CD14-positive monocyte (primary cell): Measurements from ENCODE around the gene GARNL3. TPM values are rescaled to one million over a fixed set of nuclear protein-coding genes. Genes with fewer than 3 reads are reported as not detected.
A peak's percentile ranks its signal among the peaks of the same experiment; 100 is the strongest.

Experiments
- DNase-seq, 3 donors: peaks; one replicate each; pipeline ENCODE4 v3.0.0-alpha.2; 2011 to 2022
- H2AFZ ChIP-seq: 2 replicates; pipeline ENCODE4 v1.6.0; 2012; ENCODE audit warnings: mild to moderate bottlenecking, low read depth, low read length, inconsistent platforms; ENCODE audit not compliant: insufficient read depth, poor library complexity, severe bottlenecking
- H3K27ac ChIP-seq, 2 donors: 1 replicate in 1 of 2; 2 replicates in 1 of 2; pipeline ENCODE4 v1.5.1; 2012 to 2013; ENCODE audit warnings: low read length in 2 of 2, control low read depth in 1 of 2, inconsistent platforms in 1 of 2, low read depth in 1 of 2, mild to moderate bottlenecking in 1 of 2
- H3K27me3 ChIP-seq, 2 donors: one replicate each; pipeline versions ENCODE4 v1.6.0 to v1.6.1; 2011 to 2013; ENCODE audit warnings: low read length in 2 of 2; ENCODE audit not compliant: control insufficient read depth in 2 of 2, insufficient read depth in 2 of 2
- H3K36me3 ChIP-seq, 2 donors: replicated peaks in 1 of 2; 1 replicate in 1 of 2; 2 replicates in 1 of 2; pipeline versions ENCODE4 v1.5.1 to v1.6.1; 2012 to 2013; ENCODE audit warnings: low read length in 2 of 2, control low read depth in 1 of 2, inconsistent platforms in 1 of 2, mild to moderate bottlenecking in 1 of 2; ENCODE audit not compliant: insufficient read depth in 2 of 2, control insufficient read depth in 1 of 2
- H3K4me1 ChIP-seq, 2 donors: 1 replicate in 1 of 2; 2 replicates in 1 of 2; pipeline versions ENCODE4 v1.5.1 to v1.6.1; 2012 to 2013; ENCODE audit warnings: low read length in 2 of 2, control low read depth in 1 of 2, inconsistent platforms in 1 of 2, mild to moderate bottlenecking in 1 of 2, moderate library complexity in 1 of 2; ENCODE audit not compliant: insufficient read depth in 2 of 2, control insufficient read depth in 1 of 2
- H3K4me2 ChIP-seq: replicated peaks from 2 replicates; pipeline ENCODE3; 2012; ENCODE audit warnings: low read length, moderate library complexity, mild to moderate bottlenecking; ENCODE audit not compliant: poor library complexity, severe bottlenecking; ENCODE audit errors: extremely low read depth
- H3K4me3 ChIP-seq, 3 experiments: fragments of 200-600 bp in 1 of 3; sonication (generic) in 1 of 3; replicated peaks in 1 of 3; 1 replicate in 2 of 3; 2 replicates in 1 of 3; pipeline ENCODE4 v1.5.1; 2011 to 2013; ENCODE audit warnings: low read length in 3 of 3, mild to moderate bottlenecking in 3 of 3, control low read depth in 2 of 3, low read depth in 2 of 3, inconsistent platforms in 1 of 3, moderate library complexity in 1 of 3
- H3K79me2 ChIP-seq: 2 replicates; pipeline ENCODE4 v1.6.0; 2012; ENCODE audit warnings: mild to moderate bottlenecking, control low read depth, inconsistent platforms, low read length, moderate library complexity; ENCODE audit not compliant: insufficient read depth
- H3K9ac ChIP-seq: 2 replicates; pipeline ENCODE4 v1.6.0; 2017; ENCODE audit warnings: low read length, mild to moderate bottlenecking; ENCODE audit not compliant: insufficient read depth, poor library complexity, severe bottlenecking
- H3K9me3 ChIP-seq, 2 donors: replicated peaks in 1 of 2; 1 replicate in 1 of 2; 2 replicates in 1 of 2; pipeline versions ENCODE4 v1.5.1 to v1.6.1; 2012 to 2013; ENCODE audit warnings: low read length in 2 of 2, control low read depth in 1 of 2; ENCODE audit not compliant: control insufficient read depth in 1 of 2, insufficient read depth in 1 of 2
- H4K20me1 ChIP-seq: 2 replicates; pipeline ENCODE4 v1.6.0; 2012; ENCODE audit warnings: mild to moderate bottlenecking, low read length, control low read depth, moderate library complexity; ENCODE audit not compliant: insufficient read depth
- H3K27ac Mint-ChIP-seq, 7 donors: one replicate each; pipeline ENCODE4 v1.8.0; 2020; ENCODE audit warnings: mild to moderate bottlenecking in 7 of 7, mixed read lengths in 7 of 7, moderate library complexity in 6 of 7, inconsistent platforms in 2 of 7
- H3K27me3 Mint-ChIP-seq, 3 donors: one replicate each; pipeline ENCODE4 v1.8.0; 2021 to 2022; ENCODE audit warnings: low read depth in 3 of 3, mild to moderate bottlenecking in 3 of 3, mixed read lengths in 3 of 3, moderate library complexity in 3 of 3, inconsistent platforms in 1 of 3
- H3K36me3 Mint-ChIP-seq, 2 donors: one replicate each; pipeline ENCODE4 v1.8.0; 2020; ENCODE audit warnings: mixed read lengths in 2 of 2, inconsistent platforms in 1 of 2, mild to moderate bottlenecking in 1 of 2
- H3K4me1 Mint-ChIP-seq: one replicate; pipeline ENCODE4 v1.8.0; 2020; ENCODE audit warnings: mild to moderate bottlenecking, mixed read lengths
- H3K4me3 Mint-ChIP-seq, 2 donors: one replicate each; pipeline ENCODE4 v1.8.0; 2020; ENCODE audit warnings: mild to moderate bottlenecking in 2 of 2, mixed read lengths in 2 of 2, moderate library complexity in 1 of 2
- H3K9me3 Mint-ChIP-seq, 7 donors: one replicate each; pipeline ENCODE4 v1.8.0; 2020 to 2022; ENCODE audit warnings: mixed read lengths in 7 of 7, mild to moderate bottlenecking in 6 of 7, moderate library complexity in 6 of 7, inconsistent platforms in 2 of 7
- WGBS: methylation state at CpG from one replicate; pipeline ENCODE4 v1.1.5; 2013; ENCODE audit warnings: missing lambda C conversion rate; ENCODE audit not compliant: insufficient coverage; 5-methylcytosine and 5-hydroxymethylcytosine counted together
- intact Hi-C, 2 donors: fragments of 100-400 bp; cut with micrococcal nuclease; formaldehyde crosslinking; loops; one replicate each; pipeline versions ENCODE4 v1.15.0 to v1.15.1; 2023
- polyA plus RNA-seq, 3 donors: library from polyadenylated mRNA; depleted of rRNA in 1 of 3; unstranded in 2 of 3; stranded (reverse) in 1 of 3; fragments of 300-500 nt in 2 of 3; fragments of >200 nt in 1 of 3; fragmentation: Illumina TruSeq in 2 of 3; gene quantifications; 1 replicate in 2 of 3; 2 replicates in 1 of 3; pipeline ENCODE4 v1.2.3, GENCODE V29; 2012 to 2021
- TF ChIP-seq, protein P1 (sequence below): fragments of 200-600 bp; IDR thresholded peaks from one replicate; pipeline ENCODE4 v1.8.0; 2022; ENCODE audit warnings: antibody characterized with exemption, mild to moderate bottlenecking

Gene GARNL3
- polyA plus RNA-seq, 3 donors = 0.39 to 1.5 (median 0.94) TPM

GRCh38 chr9:127423476-127423933 lies 158.9 kb downstream of the GARNL3 start:
- intact Hi-C loops = no loop called here
- Mint-ChIP-seq H3K4me1 (peaks cover 45% of the 10 kb centered on the region), H3K27ac (peak overlapping the region; percentile 92 to 98 (median 96)), H3K36me3 (peaks cover 10 to 16% of the 10 kb centered on the region in 2 donors), H3K9me3 (no peaks in the 10 kb centered on the region), H3K27me3 (peaks cover 0 to 2% (median 2%) of the 10 kb centered on the region in 3 donors), H3K4me3 (peak overlapping the region; percentile 96 to 99)
- no peaks in the 10 kb centered on the region for H3K9me3 ChIP-seq
- peak overlapping the region; percentile 75 to 83 for H3K27ac ChIP-seq
- peak overlapping the region; percentile 85 for H3K4me2 ChIP-seq
- WGBS = 0% methylated on average over 4 of the region's 9 CpGs
- H3K4me3 ChIP-seq = peak overlapping the region; percentile 71 to 88 (median 79)
- peak in 2 of 3 donors; percentile 3 to 26 for DNase-seq
- no peaks in the 10 kb centered on the region for H4K20me1 ChIP-seq
- H2AFZ ChIP-seq = peak overlapping the region; percentile 94
- H3K9ac ChIP-seq = peak overlapping the region; percentile 82
- peaks cover 2 to 10% of the 10 kb centered on the region in 2 donors for H3K36me3 ChIP-seq
- peaks cover 62% of the 10 kb centered on the region for H3K79me2 ChIP-seq
- no peaks in the 10 kb centered on the region for H3K27me3 ChIP-seq
- H3K4me1 ChIP-seq = peaks cover 31 to 35% of the 10 kb centered on the region in 2 donors
- TF ChIP-seq, protein P1, sequence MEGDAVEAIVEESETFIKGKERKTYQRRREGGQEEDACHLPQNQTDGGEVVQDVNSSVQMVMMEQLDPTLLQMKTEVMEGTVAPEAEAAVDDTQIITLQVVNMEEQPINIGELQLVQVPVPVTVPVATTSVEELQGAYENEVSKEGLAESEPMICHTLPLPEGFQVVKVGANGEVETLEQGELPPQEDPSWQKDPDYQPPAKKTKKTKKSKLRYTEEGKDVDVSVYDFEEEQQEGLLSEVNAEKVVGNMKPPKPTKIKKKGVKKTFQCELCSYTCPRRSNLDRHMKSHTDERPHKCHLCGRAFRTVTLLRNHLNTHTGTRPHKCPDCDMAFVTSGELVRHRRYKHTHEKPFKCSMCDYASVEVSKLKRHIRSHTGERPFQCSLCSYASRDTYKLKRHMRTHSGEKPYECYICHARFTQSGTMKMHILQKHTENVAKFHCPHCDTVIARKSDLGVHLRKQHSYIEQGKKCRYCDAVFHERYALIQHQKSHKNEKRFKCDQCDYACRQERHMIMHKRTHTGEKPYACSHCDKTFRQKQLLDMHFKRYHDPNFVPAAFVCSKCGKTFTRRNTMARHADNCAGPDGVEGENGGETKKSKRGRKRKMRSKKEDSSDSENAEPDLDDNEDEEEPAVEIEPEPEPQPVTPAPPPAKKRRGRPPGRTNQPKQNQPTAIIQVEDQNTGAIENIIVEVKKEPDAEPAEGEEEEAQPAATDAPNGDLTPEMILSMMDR = no peak

DNA sequence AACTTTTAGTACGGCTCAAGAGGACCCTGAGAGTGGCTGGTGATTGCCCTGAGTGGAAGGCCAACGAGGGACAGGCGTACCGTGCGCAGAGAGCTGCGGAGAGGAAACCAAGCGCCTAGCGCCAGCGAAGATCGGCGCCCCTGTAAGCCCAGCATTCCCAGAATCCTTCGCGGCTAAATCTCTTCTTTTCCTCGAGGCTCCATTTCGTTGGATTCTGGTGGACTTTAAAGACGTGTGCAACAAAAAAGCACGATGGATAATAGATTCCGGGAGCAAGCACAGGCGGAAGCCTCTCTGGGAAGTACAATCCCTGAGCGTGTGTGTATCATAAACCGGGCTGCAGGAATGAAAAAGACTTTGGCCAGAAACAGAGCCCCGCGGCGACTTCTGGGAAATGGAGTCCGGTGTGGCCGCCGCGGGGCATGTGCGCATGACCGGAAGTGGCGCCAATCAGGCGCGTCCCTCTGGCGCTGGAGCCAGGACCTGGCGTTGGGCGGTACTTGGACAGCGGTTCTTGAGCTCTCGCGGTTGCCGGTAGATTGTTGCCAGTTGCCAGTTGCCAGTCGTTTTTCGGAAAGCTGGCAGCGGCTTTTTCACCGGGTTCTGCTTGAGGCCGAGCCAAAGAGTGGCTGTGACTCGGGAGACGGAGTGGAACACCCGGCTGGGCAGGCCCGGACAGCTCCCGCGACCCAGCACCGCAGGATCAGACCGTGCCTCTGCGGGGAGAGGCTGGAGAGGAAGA lies 159.5 kb downstream of the GARNL3 start, which contains the start of gene ZNF79:
Gene ZNF79 (plus strand): TSS at position 449 of the 742 bp plus-strand sequence. CDS start 406 bp downstream, outside the sequence.
- peaks cover 7 to 16% of the 10 kb centered on the region in 2 donors for H3K36me3 ChIP-seq
- H3K79me2 ChIP-seq = peaks cover 62% of the 10 kb centered on the region
- no peaks in the 10 kb centered on the region for H3K9me3 Mint-ChIP-seq
- intact Hi-C loops = loop anchor here in 1 of 2 donors (2.0 kb wide), 1 partner anchor 27 kb away; the partner anchor contains the start of genes LRSAM1 and RPL12
- H3K4me2 ChIP-seq = peak within 1 kb of the TSS; percentile 85
- H3K9me3 ChIP-seq = no peaks in the 10 kb centered on the region
- no peaks in the 10 kb centered on the region for H4K20me1 ChIP-seq
- H3K4me1 ChIP-seq = peaks cover 31% of the 10 kb centered on the region in 2 donors
- peaks cover 15 to 19% of the 10 kb centered on the region in 2 donors for H3K36me3 Mint-ChIP-seq
- peaks cover 0 to 2% (median 2%) of the 10 kb centered on the region in 3 donors for H3K27me3 Mint-ChIP-seq
- DNase-seq = peak; percentile 84 to 88 (median 87)
- under 1% methylated on average over 54 of the region's 54 CpGs for WGBS
- H3K27me3 ChIP-seq = no peaks in the 10 kb centered on the region
- peak within 1 kb of the TSS; percentile 82 for H3K9ac ChIP-seq
- peak within 1 kb of the TSS; percentile 75 to 83 for H3K27ac ChIP-seq
- peak within 1 kb of the TSS; percentile 96 to 99 for H3K4me3 Mint-ChIP-seq
- H3K27ac Mint-ChIP-seq = peak within 1 kb of the TSS; percentile 92 to 98 (median 96)
- H2AFZ ChIP-seq = peak within 1 kb of the TSS; percentile 94
- H3K4me1 Mint-ChIP-seq = peaks cover 43% of the 10 kb centered on the region
- H3K4me3 ChIP-seq = peak within 1 kb of the TSS; percentile 71 to 88 (median 79)
- TF ChIP-seq, protein P1 = no peak
